WTC11 (cell line): ENCODE measurements around the gene TMEM238L. TPM values are rescaled to one million over a fixed set of nuclear protein-coding genes. Genes with fewer than 3 reads are reported as not detected.

Experiments used
- ATAC-seq: fragments of 200-7000 bp; cut with Tn5 transposase; 2 replicates; pipeline ENCODE4 v1.10.0; 2021; ENCODE audit warnings: mild to moderate bottlenecking, moderate library complexity
- CTCF ChIA-PET: fragments of 300-600 bp; sonication (Branson Sonifier 250); formaldehyde crosslinking; loops from one replicate; lab custom pipeline; 2021; ENCODE audit warnings: antibody characterized with exemption; lab: Charles Lee
- POLR2A ChIA-PET: fragments of 350-600 bp; sonication (Branson Sonifier 250); formaldehyde crosslinking; loops from one replicate; lab custom pipeline; 2021; ENCODE audit warnings: antibody characterized with exemption; lab: Charles Lee
- DNase-seq: peaks from one replicate; pipeline ENCODE4 v3.0.0; 2021; ENCODE audit warnings: low spot score
- H3K27ac Mint-ChIP-seq: 2 replicates; pipeline ENCODE4 v1.8.0; 2021; ENCODE audit warnings: mixed read lengths
- H3K27me3 Mint-ChIP-seq: 2 replicates; pipeline ENCODE4 v1.8.0; 2021; ENCODE audit warnings: low read depth, mild to moderate bottlenecking, moderate library complexity, mixed read lengths
- H3K36me3 Mint-ChIP-seq: 2 replicates; pipeline ENCODE4 v1.8.0; 2021; ENCODE audit warnings: mixed read lengths
- H3K4me1 Mint-ChIP-seq: 2 replicates; pipeline ENCODE4 v1.8.0; 2022; ENCODE audit warnings: mixed read lengths
- H3K4me3 Mint-ChIP-seq: 2 replicates; pipeline ENCODE4 v1.8.0; 2021; ENCODE audit warnings: mild to moderate bottlenecking, moderate library complexity, mixed read lengths
- H3K9me3 Mint-ChIP-seq: 2 replicates; pipeline ENCODE4 v1.8.0; 2021; ENCODE audit warnings: mixed read lengths
- FOXP1 ChIP-seq: sonication (generic); formaldehyde crosslinking; IDR thresholded peaks from 2 replicates; pipeline ENCODE4 v1.8.0; 2022; ENCODE audit warnings: missing genetic modification reagents, mild to moderate bottlenecking, moderate library complexity, borderline replicate concordance
- FOXP4 ChIP-seq: sonication (generic); formaldehyde crosslinking; IDR thresholded peaks from 2 replicates; pipeline ENCODE4 v1.8.0; 2022; ENCODE audit warnings: mild to moderate bottlenecking, missing genetic modification reagents
- MLX ChIP-seq: sonication (generic); formaldehyde crosslinking; IDR thresholded peaks from 2 replicates; pipeline ENCODE4 v1.8.1; 2023; ENCODE audit warnings: mild to moderate bottlenecking, missing genetic modification reagents, moderate library complexity
- MXD4 ChIP-seq: fragments of 250-450 bp; sonication (Bioruptor Pico); IDR thresholded peaks from 2 replicates; pipeline ENCODE4 v1.8.0; 2021; ENCODE audit warnings: mild to moderate bottlenecking, moderate library complexity, borderline replicate concordance
- RELA ChIP-seq: sonication (generic); formaldehyde crosslinking; IDR thresholded peaks from 2 replicates; pipeline ENCODE4 v1.8.1; 2022; ENCODE audit warnings: missing genetic modification reagents, mild to moderate bottlenecking, borderline replicate concordance
- RORB ChIP-seq: fragments of 250-450 bp; sonication (Bioruptor Pico); IDR thresholded peaks from 2 replicates; pipeline ENCODE4 v1.9.0; 2021; ENCODE audit warnings: mild to moderate bottlenecking
- TCF7 ChIP-seq: sonication (generic); formaldehyde crosslinking; IDR thresholded peaks from 2 replicates; pipeline ENCODE4 v1.8.0; 2022; ENCODE audit warnings: mild to moderate bottlenecking, low read depth, missing genetic modification reagents, moderate library complexity
- ZBTB43 ChIP-seq: sonication (generic); formaldehyde crosslinking; IDR thresholded peaks from 2 replicates; pipeline ENCODE4 v1.8.1; 2023; ENCODE audit warnings: mild to moderate bottlenecking, missing genetic modification reagents
- ZMAT4 ChIP-seq: fragments of 250-450 bp; sonication (Bioruptor Pico); IDR thresholded peaks from 2 replicates; pipeline ENCODE4 v1.9.0; 2021; ENCODE audit warnings: mild to moderate bottlenecking
- ZNF138 ChIP-seq: sonication (generic); formaldehyde crosslinking; conservative IDR thresholded peaks from 2 replicates; pipeline ENCODE4 v1.8.1; 2022; ENCODE audit warnings: mild to moderate bottlenecking, moderate library complexity, missing genetic modification reagents
- ZNF219 ChIP-seq: sonication (generic); formaldehyde crosslinking; IDR thresholded peaks from 2 replicates; pipeline ENCODE4 v1.8.0; 2023; ENCODE audit warnings: missing genetic modification reagents, mild to moderate bottlenecking, borderline replicate concordance
- ZNF232 ChIP-seq: sonication (generic); formaldehyde crosslinking; IDR thresholded peaks from 2 replicates; pipeline ENCODE4 v1.8.0; 2022; ENCODE audit warnings: mild to moderate bottlenecking, missing genetic modification reagents
- ZNF263 ChIP-seq: sonication (generic); formaldehyde crosslinking; IDR thresholded peaks from 2 replicates; pipeline ENCODE4 v1.8.1; 2022; ENCODE audit warnings: low read depth, mild to moderate bottlenecking, moderate library complexity, missing genetic modification reagents
- ZNF317 ChIP-seq: sonication (generic); formaldehyde crosslinking; IDR thresholded peaks from 2 replicates; pipeline ENCODE4 v1.8.1; 2023; ENCODE audit warnings: low read depth, mild to moderate bottlenecking, moderate library complexity, missing genetic modification reagents, borderline replicate concordance
- ZNF532 ChIP-seq: fragments of 250-450 bp; sonication (Bioruptor Pico); IDR thresholded peaks from 2 replicates; pipeline ENCODE4 v1.9.0; 2021; ENCODE audit warnings: mild to moderate bottlenecking, borderline replicate concordance
- total RNA-seq: library from RNA; stranded (reverse); gene quantifications from 3 replicates; pipeline ENCODE4 v1.2.3, GENCODE V29; 2021

TMEM238L gene
- total RNA-seq, 1 experiment from 2014 or later: not detected

GRCh38 chr17:10762037-10762436, 41.9 kb downstream of the TMEM238L start (continued):
- no peak for TF ChIP-seq TCF7

- Mint-ChIP-seq H3K27ac (no peak overlapping the region), H3K9me3 (no peaks in the 10 kb centered on the region), H3K4me3 (no peak overlapping the region), H3K36me3 (peaks cover 3% of the 10 kb centered on the region; the same call in 1 of the 2 replicates), H3K4me1 (peaks cover 28% of the 10 kb centered on the region), H3K27me3 (no peaks in the 10 kb centered on the region)
- ATAC-seq: no peak
- no peak for TF ChIP-seq TCF7
- no peak for TF ChIP-seq ZNF219
- no peak for TF ChIP-seq ZNF317 (CRISPR knock-in tag)
- TF ChIP-seq ZNF263: no peak
- no peak for TF ChIP-seq ZNF232 (CRISPR knock-in tag)
- no peak for TF ChIP-seq ZNF532 (CRISPR knock-in tag)
- ChIA-PET POLR2A (no interaction called here), CTCF (interaction anchor here (0.6 to 2.2 kb wide), 3 partner anchors 11 to 84 kb away, joined by 3 to 6 read pairs (median 3); no protein-coding TSS in a partner anchor)
- no peak for DNase-seq
Observed at GRCh38 chr17:10761281-10761680, 42.6 kb downstream of the TMEM238L start.

GRCh38 chr17:10758062-10758461, 45.8 kb downstream of the TMEM238L start:
- Mint-ChIP-seq H3K9me3 (no peaks in the 10 kb centered on the region), H3K4me1 (peaks cover 58% of the 10 kb centered on the region), H3K27me3 (no peaks in the 10 kb centered on the region), H3K27ac (no peak overlapping the region; the same call in 1 of the 2 replicates), H3K36me3 (no peaks in the 10 kb centered on the region), H3K4me3 (no peak overlapping the region)
- ChIA-PET CTCF (interaction anchor here (0.6 to 1.7 kb wide), 4 partner anchors 9 to 118 kb away, joined by 3 to 7 read pairs (median 4); no protein-coding TSS in a partner anchor), POLR2A (no interaction called here)
- TF ChIP-seq MLX (CRISPR knock-in tag) (no peak), FOXP1 (CRISPR knock-in tag) (no peak), RELA (CRISPR knock-in tag) (no peak), ZMAT4 (no peak), ZBTB43 (CRISPR knock-in tag) (no peak), RORB (CRISPR knock-in tag) (no peak)
- DNase-seq (no peak), ATAC-seq (no peak)

- ATAC-seq (no peak), DNase-seq (no peak)
- Mint-ChIP-seq H3K27ac (no peak overlapping the region), H3K27me3 (no peaks in the 10 kb centered on the region), H3K36me3 (no peaks in the 10 kb centered on the region), H3K9me3 (no peaks in the 10 kb centered on the region), H3K4me3 (no peak overlapping the region), H3K4me1 (peaks cover 58% of the 10 kb centered on the region)
- POLR2A ChIA-PET: no interaction called here
- CTCF ChIA-PET: interaction anchor here (0.6 to 1.7 kb wide), 4 partner anchors 15 to 118 kb away, joined by 3 to 7 read pairs (median 4); no protein-coding TSS in a partner anchor
- no peak for TF ChIP-seq ZMAT4
- TF ChIP-seq ZNF138: no peak
- no peak for TF ChIP-seq FOXP4 (CRISPR knock-in tag)
- TF ChIP-seq ZNF532 (CRISPR knock-in tag): no peak
- no peak for TF ChIP-seq MXD4 (CRISPR knock-in tag)
Observed at GRCh38 chr17:10757647-10758046, 46.3 kb downstream of the TMEM238L start.
